ENCODE measurements around the gene UBALD2.

DNA sequence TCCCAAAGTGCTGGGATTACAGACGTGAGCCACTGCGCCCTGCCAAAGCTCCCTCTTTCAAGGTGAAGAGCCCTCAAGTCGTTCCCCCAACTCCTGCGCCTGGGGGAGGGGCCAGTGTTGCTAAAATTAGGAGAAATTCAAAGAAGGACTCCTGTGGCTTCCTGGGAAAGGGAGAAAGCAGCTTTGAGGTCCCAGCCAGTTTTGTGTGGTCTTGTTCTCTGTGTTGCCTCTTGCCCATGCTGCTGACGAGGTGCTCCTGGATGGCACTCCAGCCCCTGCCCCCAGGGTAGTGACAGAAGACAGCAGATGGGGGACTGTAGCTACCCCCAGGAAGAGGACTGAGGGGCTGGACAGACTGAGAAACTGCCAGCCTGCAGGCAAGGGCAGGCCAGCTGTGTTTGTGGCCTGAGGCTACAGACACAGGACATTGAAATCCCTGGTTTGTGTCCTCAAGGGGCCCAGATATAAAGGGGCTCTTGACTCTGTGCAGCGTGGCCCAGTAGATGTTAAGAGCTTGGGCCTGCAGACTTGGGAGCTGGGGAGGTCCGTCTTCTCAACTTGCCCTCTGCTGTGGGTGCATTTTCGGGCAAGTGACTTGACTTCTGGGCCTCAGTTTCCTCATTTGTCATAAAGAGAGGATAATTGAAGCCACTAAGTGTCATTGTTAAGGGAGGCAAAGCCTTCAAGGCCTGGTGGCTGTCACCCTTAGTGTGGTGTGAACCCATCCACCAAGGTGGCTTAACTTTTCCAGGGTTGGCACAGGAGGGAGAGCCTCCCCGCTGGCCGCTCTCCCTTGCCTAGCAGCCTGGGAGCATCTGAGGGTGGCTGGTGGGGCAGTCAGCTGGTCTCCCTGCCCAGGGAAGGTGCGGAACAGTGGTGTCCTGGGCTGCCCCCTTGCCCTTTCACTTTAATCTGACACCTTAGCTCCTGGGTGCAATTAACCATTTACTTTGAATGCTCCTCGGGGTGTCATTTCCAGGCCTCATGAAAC lies 4.1 kb downstream of the UBALD2 start:
- TF ChIP-seq POLR2AphosphoS5 (IDR thresholded peaks at IDR 0.05), result no peak
- no peak for TF ChIP-seq POLR2A (IDR thresholded peaks at IDR 0.05)
